Activated T-helper 2 cell treated with anti-CD3 and anti-CD28 coated beads, Interferon-gamma antibody, Interleukin-2, Interleukin-4, amounts not matched to agents 10 μg/mL and 5 μg/mL and 100 μg/mL, durations not matched to agents 14 hours and 24 hours and 36 hours (primary cell): Measurements from ENCODE around the gene SHF. TPM values are rescaled to one million over a fixed set of nuclear protein-coding genes. Genes with fewer than 3 reads are reported as not detected.

Experiments
- DNase-seq: peaks from one replicate; pipeline ENCODE4 v3.0.0; 2021; ENCODE audit warnings: low spot score
- H3K27ac Mint-ChIP-seq: one replicate; pipeline ENCODE4 v1.8.0; 2021; ENCODE audit warnings: mixed read lengths
- H3K27me3 Mint-ChIP-seq: one replicate; pipeline ENCODE4 v1.8.0; 2021; ENCODE audit warnings: low read depth, mixed read lengths
- H3K36me3 Mint-ChIP-seq: one replicate; pipeline ENCODE4 v1.8.0; 2021; ENCODE audit warnings: low read depth, mixed read lengths
- H3K4me1 Mint-ChIP-seq: one replicate; pipeline ENCODE4 v1.8.0; 2021; ENCODE audit warnings: low read depth, mixed read lengths
- H3K4me3 Mint-ChIP-seq: one replicate; pipeline ENCODE4 v1.8.0; 2021; ENCODE audit warnings: low read depth, mild to moderate bottlenecking, moderate library complexity, mixed read lengths
- H3K9me3 Mint-ChIP-seq: one replicate; pipeline ENCODE4 v1.8.0; 2021; ENCODE audit warnings: mixed read lengths
- intact Hi-C: fragments of 100-400 bp; cut with micrococcal nuclease; formaldehyde crosslinking; loops from one replicate; pipeline ENCODE4 v1.15.1; 2023
- total RNA-seq: library from RNA; stranded (reverse); gene quantifications from 2 replicates; pipeline ENCODE4 v1.2.3, GENCODE V29; 2022

SHF gene
- total RNA-seq, 1 donor from 2014 or later = 16.4 TPM

GRCh38 chr15:45117308-45118130 is 70.2 kb downstream of the SHF start:
- no peak for DNase-seq
- Mint-ChIP-seq H3K36me3 (no peaks in the 10 kb centered on the region), H3K27me3 (peaks cover 62% of the 10 kb centered on the region), H3K4me3 (peak overlapping the region; percentile 52), H3K9me3 (no peaks in the 10 kb centered on the region), H3K4me1 (peaks cover 9% of the 10 kb centered on the region), H3K27ac (no peak overlapping the region)
- intact Hi-C loops = no loop called here

Other genes starting within 250 kb of the SHF start
- not detected in 2 replicates for gene TERB2, start 231.3 kb downstream of the SHF start, total RNA-seq
- 22.8 and 24.9 TPM in 2 replicates for gene SORD, start 164.8 kb downstream of the SHF start, total RNA-seq
- 0.02 TPM in 1 of 2 replicates, not detected in the other for gene DUOX2, start 73.8 kb downstream of the SHF start, total RNA-seq
- gene DUOXA2, start 73.6 kb downstream of the SHF start, total RNA-seq = not detected in 2 replicates
- gene DUOXA1, start 58.1 kb downstream of the SHF start, total RNA-seq = 0.21 TPM in 1 of 2 replicates, not detected in the other
- gene DUOX1, start 58.0 kb downstream of the SHF start, total RNA-seq = 0.37 and 0.50 TPM in 2 replicates
- not detected in 2 replicates for gene SLC28A2, start 64.3 kb upstream of the SHF start, total RNA-seq
- 2.3 and 3.2 TPM in 2 replicates for gene GATM, start 190.6 kb upstream of the SHF start, total RNA-seq